HG03432 (cell line): ENCODE data around the gene KCNH1.

Experiments used
- ATAC-seq: cut with Tn5 transposase; IDR thresholded peaks from one replicate; pipeline ENCODE4 v1.9.1; 2021; ENCODE audit warnings: mild to moderate bottlenecking, moderate library complexity; ENCODE audit not compliant: unreplicated experiment

KCNH1 gene

DNA sequence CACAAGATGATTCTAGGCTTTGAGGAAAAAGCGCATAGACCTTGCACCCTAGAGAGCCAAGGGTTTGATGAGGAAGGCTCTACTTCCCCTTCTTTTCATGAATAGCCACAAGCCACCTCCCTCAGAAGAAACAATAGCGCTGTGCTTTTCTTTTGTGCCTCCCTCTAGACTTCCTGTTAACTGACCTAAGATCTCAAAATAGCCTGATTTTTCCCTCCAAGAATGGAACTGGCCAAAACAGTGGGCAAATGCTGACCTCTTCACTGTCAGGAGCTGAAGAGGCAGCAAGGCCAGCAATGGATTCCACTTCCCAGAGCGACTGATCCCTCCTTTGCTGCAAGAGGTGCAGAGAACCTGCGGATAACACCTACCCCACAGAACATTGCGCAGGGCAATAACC is 362.8 kb downstream of the KCNH1 start:
- no peak for ATAC-seq

- ATAC-seq = no peak
These were observed 363.5 kb downstream of the KCNH1 start for GRCh38 chr1:210770396-210770984.

- ATAC-seq = no peak
These were observed 364.5 kb downstream of the KCNH1 start for GRCh38 chr1:210769473-210769872.

- no peak for ATAC-seq
These were observed 369.4 kb downstream of the KCNH1 start for GRCh38 chr1:210764536-210764935.

DNA sequence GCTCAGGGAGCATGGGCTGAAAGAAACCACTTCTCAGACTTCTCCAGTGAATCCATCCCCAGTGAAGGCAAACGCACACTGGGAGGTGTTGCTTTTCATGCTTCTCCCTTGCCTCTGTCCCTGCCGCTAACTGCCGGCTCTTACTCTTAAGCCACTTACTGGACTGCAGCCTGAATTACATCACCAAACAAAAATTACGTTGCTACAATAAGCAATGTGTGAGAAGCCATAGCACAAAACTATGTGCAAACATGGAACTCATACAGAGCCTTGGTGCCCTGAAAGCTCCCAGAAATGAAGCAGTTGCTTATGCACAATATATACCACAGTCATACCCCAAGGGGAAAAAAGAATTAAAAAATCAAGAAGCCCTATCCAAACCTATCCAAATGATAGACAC is 375.2 kb downstream of the KCNH1 start:
- no peak for ATAC-seq

- ATAC-seq = no peak
These were observed 375.7 kb downstream of the KCNH1 start for GRCh38 chr1:210758261-210758660.

- no peak for ATAC-seq
These were observed 376.3 kb downstream of the KCNH1 start for GRCh38 chr1:210757677-210758076.

- ATAC-seq = no peak
These were observed 377.8 kb downstream of the KCNH1 start for GRCh38 chr1:210755991-210756659.

DNA sequence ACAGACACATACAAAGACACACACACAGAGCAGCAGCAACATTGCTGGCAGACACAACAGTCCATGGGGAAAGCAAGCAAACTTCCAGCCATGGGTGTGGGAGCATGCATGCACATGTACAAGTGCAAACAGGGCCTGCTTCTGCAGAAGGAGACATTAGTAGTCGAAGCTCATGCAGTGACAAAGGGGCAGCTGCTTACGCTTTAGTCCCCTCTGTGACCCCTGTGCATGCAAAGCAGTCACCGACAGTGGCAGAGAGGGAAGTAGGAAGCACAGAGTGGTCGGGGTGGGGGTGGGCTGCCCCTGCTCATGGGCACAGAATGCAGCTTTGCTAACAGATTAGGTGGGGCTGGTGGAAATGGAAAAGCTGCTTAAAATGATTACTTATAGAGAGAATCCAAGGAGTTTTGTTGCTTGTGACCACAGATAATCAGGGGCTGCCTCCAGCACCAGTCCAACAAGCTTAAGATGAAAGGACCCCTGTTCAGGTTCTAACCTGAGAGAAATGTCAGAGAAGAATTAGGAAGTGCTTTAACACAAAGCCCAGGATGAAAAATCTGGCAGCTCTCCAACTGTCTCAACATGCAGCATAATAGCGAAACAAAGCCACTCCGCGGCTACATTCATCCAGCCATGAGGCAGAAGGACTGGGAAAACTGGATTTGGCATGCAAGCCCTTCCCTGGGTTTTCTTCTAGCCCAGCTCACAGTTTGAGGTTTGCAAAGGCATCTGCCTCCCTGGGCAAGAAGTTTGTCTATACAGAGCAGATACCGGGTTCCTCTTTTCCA is 378.9 kb downstream of the KCNH1 start:
- ATAC-seq = no peak

GRCh38 chr1:210751911-210752310 is 382.0 kb downstream of the KCNH1 start:
- no peak for ATAC-seq

- ATAC-seq = no peak
These were observed 383.5 kb downstream of the KCNH1 start for GRCh38 chr1:210750468-210750867.

- ATAC-seq = no peak
These were observed 385.2 kb downstream of the KCNH1 start for GRCh38 chr1:210748796-210749195.

DNA sequence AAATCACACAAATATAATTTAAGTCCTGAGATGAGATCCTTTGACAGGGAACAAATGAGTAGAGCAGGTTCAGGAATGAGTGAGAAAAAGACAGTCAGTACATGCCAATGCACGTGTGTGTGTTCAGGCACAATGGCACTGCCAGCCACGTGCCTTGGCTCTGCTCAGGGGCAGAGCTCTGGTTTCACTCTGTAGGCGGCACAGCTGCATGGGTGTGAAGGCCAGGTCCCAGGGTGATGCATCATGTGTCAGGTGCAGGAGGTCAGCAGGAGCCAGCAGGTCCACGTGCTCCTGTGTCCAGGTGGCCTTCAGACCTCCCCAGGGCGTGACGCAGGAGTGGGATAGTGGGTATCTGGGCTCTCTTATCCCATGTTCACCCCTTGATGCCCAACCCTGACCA is 386.1 kb downstream of the KCNH1 start:
- ATAC-seq = no peak

GRCh38 chr1:210747112-210747511 is 386.8 kb downstream of the KCNH1 start:
- no peak for ATAC-seq

- ATAC-seq = no peak
These were observed 387.8 kb downstream of the KCNH1 start for GRCh38 chr1:210746024-210746731.

DNA sequence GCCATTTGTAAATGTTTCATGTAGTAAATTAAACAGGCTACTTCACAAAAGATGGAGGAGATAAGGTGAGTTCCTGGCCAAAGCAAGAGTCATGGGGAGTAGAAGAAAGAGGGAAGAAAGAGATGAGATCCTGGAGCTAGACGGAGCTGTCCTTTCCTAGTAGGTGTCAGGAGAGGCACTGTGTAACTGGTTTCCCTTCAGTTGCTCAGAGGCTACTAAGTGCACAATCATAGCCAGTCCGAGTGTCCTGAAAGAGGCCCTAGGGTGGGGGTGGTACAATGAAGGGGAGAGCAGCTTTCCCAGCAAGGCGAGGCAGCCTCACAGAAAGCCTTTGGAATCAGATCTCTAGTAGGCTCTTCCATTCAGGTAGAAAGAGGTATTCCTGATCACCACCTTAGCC is 390.9 kb downstream of the KCNH1 start:
- no peak for ATAC-seq

DNA sequence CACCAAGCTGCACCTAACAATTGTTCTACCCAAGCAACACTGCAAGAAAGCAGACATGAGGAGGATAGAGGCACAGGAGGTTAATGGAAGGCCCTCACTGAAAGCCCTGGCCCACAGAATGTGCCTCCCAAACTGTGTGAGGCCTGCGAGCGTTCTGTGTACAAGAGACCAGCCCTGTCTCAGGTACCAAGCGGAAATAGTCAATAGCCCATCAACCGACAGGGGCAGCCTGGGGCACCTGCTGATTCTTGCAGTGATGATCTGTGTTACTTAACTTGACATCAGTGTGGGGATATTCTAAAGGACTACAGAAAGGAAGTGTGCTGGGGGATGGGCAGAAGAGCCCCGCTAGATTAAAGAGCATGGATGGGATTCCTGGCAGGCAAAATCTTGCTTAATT is 392.4 kb downstream of the KCNH1 start:
- no peak for ATAC-seq

DNA sequence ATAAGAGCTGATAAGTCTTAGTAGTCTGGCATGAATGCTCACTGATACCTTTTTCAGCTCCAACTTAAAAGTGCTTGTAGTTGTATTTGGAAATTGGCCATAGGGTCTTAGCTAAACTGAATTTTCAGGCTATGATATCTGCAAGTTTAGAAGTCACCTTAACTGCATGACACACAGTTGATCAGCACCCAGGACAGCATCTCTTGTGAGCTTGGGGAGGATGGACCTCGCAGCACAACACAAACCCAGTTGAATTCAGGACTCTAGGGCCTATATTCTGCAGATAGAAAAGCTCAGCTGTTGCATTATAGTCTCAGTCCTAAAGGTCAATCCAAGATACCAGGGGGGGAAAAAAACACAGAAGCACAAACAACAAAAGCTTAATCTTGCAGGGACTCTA is 394.3 kb downstream of the KCNH1 start:
- no peak for ATAC-seq

DNA sequence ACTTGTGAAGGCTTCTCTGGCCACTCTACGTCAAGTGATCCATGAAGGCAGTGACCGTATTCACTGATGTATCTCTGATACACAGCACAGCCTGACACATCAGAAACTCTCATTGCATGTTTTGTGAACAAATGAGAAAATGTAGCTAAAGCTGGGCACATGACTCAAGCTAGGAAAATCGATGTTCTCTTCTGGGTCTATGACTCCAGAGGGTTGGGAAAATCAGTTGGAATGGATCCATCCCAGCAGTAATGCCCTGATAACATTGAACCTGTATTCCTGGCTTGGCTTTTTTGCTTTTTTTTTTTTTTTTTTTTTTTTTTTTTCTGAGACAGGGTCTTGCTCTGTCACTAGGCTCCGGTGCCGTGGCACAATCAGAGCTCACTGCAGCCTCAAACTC is 395.7 kb downstream of the KCNH1 start:
- ATAC-seq = no peak

DNA sequence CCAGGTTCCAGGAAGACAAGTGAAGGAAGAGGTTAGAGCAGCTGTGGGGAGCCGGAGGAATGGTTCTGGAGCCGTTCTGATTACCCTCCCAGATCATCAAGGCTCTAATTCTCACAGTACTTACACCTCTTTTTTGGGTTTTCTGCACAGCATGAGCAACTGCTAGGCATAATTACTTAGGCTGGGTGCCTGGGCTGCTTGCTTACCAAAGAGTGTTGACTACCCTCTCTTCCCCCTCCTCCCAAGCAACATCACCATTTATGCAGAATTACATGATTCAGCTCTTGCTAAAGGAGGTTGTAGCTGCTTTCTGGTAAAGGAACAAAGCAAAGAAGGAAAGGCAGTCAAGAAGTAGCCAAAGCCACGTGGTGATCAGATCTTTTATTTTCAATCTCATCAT is 397.2 kb downstream of the KCNH1 start:
- no peak for ATAC-seq

DNA sequence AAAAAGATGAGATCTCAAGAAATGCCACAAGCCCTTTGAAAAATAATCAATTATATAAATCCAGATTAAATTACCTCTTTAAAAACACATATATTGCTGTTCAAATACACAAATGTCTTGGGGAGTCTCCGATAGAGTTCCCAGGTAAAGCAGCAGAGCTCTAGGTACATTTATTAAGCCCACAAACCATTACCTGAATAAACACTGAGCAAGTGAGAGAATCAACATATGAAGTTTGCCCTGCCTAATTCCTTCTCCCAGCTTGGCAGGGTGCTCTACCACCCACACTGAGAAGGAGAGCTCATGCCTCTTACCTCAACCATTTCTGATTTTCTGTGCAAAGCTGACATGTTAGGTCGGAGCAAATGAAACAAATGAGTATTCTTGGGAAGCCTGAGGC is 402.4 kb downstream of the KCNH1 start:
- ATAC-seq = no peak

DNA sequence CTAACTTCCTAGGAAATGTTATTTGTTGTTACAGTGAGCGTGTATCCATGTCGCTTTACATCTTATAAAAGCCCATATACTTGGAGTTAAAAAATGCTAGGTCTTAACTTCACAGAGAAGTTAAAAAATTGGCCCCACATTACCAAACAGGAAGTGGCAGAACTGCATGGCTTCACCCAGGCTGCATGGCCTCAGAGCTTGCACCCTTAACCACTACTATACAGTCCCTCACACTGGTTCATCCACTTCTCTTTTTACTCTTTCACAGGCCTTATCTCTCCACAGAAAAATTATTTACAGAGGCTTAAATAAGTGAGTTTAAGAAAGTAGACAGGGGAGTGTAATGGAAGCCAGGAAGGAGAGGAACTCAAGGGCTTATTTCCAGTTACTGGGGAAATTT is 402.8 kb downstream of the KCNH1 start:
- ATAC-seq = no peak
